ENCODE data around the gene LASP1NB.
"Not testable (repeated sequence)": the region's sequence is repeated elsewhere in the genome, so short reads cannot be mapped to it uniquely, and the experiment has no call there.

LASP1NB gene

DNA sequence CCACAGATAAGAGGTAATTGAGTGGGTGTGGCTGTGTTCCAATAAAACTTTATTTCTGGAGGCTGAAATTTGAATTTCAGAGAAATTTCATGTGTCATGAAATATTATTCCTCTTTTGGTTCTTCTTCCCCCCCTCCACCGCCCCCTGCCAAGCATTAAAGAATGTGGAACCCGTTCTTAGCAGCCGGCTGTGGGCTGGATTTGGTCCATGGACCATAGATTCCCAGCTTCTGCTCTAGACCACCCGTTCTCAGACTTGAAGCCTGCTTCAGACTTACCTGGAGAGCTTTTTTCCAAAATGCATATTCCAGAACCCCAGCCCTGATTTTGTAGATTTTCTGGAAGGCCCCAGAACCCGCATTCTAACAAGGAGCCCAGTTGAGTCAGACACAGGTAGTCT, 15.1 kb upstream of the LASP1NB start:
- no peak overlapping the region for H2AFZ ChIP-seq
- H3K4me2 ChIP-seq (ENCODE audit: low read length) = no peak overlapping the region
- peaks cover 3% of the 10 kb centered on the region for H3K4me1 ChIP-seq
- H3K9me3 ChIP-seq (ENCODE audit: control insufficient read depth, low read length) = no peaks in the 10 kb centered on the region
- H3K9ac ChIP-seq = no peak overlapping the region
- no peak overlapping the region for H3K27ac ChIP-seq
- TF ChIP-seq, protein P1, sequence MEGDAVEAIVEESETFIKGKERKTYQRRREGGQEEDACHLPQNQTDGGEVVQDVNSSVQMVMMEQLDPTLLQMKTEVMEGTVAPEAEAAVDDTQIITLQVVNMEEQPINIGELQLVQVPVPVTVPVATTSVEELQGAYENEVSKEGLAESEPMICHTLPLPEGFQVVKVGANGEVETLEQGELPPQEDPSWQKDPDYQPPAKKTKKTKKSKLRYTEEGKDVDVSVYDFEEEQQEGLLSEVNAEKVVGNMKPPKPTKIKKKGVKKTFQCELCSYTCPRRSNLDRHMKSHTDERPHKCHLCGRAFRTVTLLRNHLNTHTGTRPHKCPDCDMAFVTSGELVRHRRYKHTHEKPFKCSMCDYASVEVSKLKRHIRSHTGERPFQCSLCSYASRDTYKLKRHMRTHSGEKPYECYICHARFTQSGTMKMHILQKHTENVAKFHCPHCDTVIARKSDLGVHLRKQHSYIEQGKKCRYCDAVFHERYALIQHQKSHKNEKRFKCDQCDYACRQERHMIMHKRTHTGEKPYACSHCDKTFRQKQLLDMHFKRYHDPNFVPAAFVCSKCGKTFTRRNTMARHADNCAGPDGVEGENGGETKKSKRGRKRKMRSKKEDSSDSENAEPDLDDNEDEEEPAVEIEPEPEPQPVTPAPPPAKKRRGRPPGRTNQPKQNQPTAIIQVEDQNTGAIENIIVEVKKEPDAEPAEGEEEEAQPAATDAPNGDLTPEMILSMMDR (IDR thresholded peaks at IDR 0.05) = no peak
- H3K27me3 ChIP-seq (ENCODE audit: control insufficient read depth, insufficient read depth, low read length) = no peaks in the 10 kb centered on the region
- H3K79me2 ChIP-seq = peaks cover 11% of the 10 kb centered on the region
- H3K4me3 ChIP-seq (ENCODE audit: low read depth, low read length) = no peak overlapping the region
- no peaks in the 10 kb centered on the region for H3K36me3 ChIP-seq (ENCODE audit: control insufficient read depth, insufficient read depth, low read length)

DNA sequence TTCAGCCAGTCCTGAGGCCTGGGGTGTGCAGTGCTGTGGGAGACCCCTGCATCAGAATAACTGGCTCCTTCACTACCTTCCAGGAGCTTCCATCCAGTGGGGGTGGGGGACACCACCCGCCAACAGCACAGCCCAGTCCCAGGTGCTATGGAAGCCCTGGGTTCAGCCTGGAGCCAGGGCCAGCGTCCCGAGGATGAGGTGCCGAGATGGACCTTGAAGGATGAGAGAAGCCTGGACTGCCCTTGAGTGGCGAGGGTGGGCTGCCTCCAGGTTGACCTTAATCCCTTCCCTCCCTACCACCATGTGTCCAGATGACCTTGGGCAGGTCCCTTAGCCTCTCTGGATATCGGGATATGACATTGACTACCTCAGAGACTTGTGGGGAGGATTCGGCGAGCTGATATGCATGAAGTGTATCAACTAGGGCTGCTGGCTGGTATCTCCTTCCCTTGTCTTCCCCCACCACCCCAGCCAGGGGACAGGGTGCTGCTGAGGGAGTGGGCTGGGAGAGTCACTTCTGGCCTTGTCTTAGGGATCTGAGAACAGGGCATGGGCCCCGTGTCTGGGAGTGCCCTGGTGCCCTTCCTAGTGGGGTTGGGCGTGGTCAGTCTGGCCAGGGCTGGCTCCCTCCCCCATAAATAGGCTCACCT, 14.2 kb upstream of the LASP1NB start:
- Histone ChIP-seq H3K4me1 (peaks cover 7% of the 10 kb centered on the region), H3K36me3 (ENCODE audit: control insufficient read depth, insufficient read depth, low read length) (no peaks in the 10 kb centered on the region), H2AFZ (no peak overlapping the region), H3K9ac (no peak overlapping the region), H3K9me3 (ENCODE audit: control insufficient read depth, low read length) (no peaks in the 10 kb centered on the region), H3K4me3 (ENCODE audit: low read depth, low read length) (no peak overlapping the region), H3K4me2 (ENCODE audit: low read length) (no peak overlapping the region), H3K79me2 (peaks cover 11% of the 10 kb centered on the region), H3K27ac (no peak overlapping the region), H3K27me3 (ENCODE audit: control insufficient read depth, insufficient read depth, low read length) (no peaks in the 10 kb centered on the region)
- TF ChIP-seq, protein P1 (IDR thresholded peaks at IDR 0.05) = no peak

DNA sequence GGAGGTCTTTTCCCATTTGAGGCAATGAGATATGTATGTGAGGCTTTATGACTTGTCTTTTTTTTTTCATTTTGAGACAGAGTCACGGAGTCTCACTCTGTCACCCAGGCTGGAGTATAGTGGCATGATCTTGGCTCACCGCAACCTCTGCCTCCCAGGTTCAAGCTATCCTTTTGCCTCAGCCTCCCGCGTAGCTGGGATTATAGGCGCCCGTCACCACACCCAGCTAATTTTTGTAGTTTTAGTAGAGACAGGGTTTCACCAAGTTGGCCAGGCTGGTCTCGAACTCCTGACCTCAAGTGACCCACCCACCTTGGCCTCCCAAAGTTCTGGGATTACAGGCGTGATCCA, 13.7 kb upstream of the LASP1NB start:
- not testable (repeated sequence) for H3K4me3 ChIP-seq (ENCODE audit: low read depth, low read length); H2AFZ ChIP-seq; H3K36me3 ChIP-seq (ENCODE audit: control insufficient read depth, insufficient read depth, low read length); H3K79me2 ChIP-seq; H3K9ac ChIP-seq; H3K27ac ChIP-seq; H3K4me2 ChIP-seq (ENCODE audit: low read length); H3K4me1 ChIP-seq; H3K9me3 ChIP-seq (ENCODE audit: control insufficient read depth, low read length); H3K27me3 ChIP-seq (ENCODE audit: control insufficient read depth, insufficient read depth, low read length)

DNA sequence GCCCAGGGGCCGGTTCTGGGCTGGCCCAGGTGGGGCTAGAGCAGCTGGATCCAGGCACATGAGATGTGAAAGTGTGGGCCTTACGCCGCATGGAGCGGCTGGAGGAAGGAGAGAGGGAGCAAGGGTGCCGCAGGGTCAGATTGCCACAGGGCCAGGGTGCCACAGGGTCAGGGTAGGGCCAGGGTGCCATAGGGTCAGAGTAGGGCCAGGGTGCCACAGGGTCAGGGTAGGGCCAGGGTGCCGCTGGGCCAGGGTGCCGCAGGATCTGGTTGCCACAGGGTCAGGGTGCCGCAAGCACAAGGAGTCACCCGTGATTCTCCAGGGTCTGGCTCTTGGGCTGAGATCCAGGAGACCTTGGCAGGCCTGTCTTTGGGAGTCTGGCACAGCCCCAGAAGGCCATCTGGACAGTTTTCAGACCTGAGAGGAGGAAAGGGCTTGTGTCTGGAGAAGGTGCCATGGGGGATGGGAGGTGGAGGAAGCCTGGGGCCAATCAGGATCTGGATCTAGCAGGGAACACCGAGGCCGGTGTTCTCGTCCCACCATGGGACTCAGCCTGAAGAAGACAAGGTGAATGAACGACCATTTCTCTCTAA, 13.1 kb upstream of the LASP1NB start:
- Histone ChIP-seq H3K9me3 (ENCODE audit: control insufficient read depth, low read length) (no peaks in the 10 kb centered on the region), H3K27ac (no peak overlapping the region), H3K4me2 (ENCODE audit: low read length) (no peak overlapping the region), H3K27me3 (ENCODE audit: control insufficient read depth, insufficient read depth, low read length) (no peaks in the 10 kb centered on the region), H3K79me2 (peaks cover 6% of the 10 kb centered on the region), H2AFZ (no peak overlapping the region), H3K4me1 (peaks cover 7% of the 10 kb centered on the region), H3K4me3 (ENCODE audit: low read depth, low read length) (no peak overlapping the region), H3K36me3 (ENCODE audit: control insufficient read depth, insufficient read depth, low read length) (no peaks in the 10 kb centered on the region), H3K9ac (no peak overlapping the region)
- TF ChIP-seq, protein P1 (IDR thresholded peaks at IDR 0.05) = no peak

DNA sequence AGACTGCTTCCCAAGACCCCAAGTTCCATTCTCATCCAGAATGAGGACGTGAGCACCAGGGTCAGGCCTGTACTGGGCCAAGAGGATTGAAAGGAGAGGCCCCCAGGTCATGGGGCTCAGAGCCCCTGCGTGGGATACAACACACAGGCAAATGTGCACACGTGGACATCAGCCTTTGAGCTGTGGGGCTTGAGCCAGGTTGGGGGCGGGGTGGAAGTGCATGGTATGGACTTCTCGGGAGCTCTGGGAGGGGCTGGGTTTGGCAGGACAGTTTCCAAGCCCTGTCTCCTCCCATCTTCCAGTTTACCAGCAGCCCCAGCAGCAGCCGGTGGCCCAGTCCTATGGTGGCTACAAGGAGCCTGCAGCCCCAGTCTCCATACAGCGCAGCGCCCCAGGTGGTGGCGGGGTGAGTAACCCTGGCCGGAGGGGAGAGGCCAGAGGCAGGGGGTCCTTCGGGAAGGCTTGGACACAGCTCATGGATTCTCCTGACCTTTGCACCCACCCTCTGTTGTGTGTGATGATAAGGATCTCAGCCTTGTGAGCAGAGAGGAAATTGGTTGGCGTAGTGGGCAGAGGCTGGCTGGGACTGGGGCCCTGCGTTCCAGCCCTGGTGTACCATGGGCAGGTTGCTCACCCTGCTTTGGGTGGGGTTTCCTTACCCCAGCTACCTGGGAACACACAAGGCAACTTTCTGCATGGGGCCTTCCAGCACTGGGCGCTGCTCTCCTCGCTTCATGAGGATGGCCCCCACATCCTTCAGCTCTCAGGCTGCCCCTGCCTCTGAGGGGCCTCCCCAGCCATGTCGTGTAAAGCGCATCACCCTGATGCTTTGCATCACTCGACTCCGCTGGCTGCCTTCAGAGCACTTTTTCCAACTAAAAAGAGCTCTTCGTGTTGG, 10.4 kb upstream of the LASP1NB start:
- Histone ChIP-seq H3K4me1 (peaks cover 7% of the 10 kb centered on the region), H2AFZ (no peak overlapping the region), H3K4me2 (ENCODE audit: low read length) (no peak overlapping the region), H3K9me3 (ENCODE audit: control insufficient read depth, low read length) (no peaks in the 10 kb centered on the region), H3K4me3 (ENCODE audit: low read depth, low read length) (no peak overlapping the region), H3K79me2 (peaks cover 3% of the 10 kb centered on the region), H3K36me3 (ENCODE audit: control insufficient read depth, insufficient read depth, low read length) (no peaks in the 10 kb centered on the region), H3K9ac (no peak overlapping the region), H3K27me3 (ENCODE audit: control insufficient read depth, insufficient read depth, low read length) (no peaks in the 10 kb centered on the region), H3K27ac (no peak overlapping the region)
- TF ChIP-seq, protein P1 (IDR thresholded peaks at IDR 0.05) = no peak
